ENCODE measurements around the gene SLC26A6. TPM values are rescaled to one million over a fixed set of nuclear protein-coding genes. Genes with fewer than 3 reads are reported as not detected.
A peak's percentile ranks its signal among the peaks of the same experiment; 100 is the strongest.

Gene SLC26A6
- total RNA-seq, 1 donor from 2014 or later, result 76.1 TPM

- Mint-ChIP-seq H3K9me3 (ENCODE audit: unreplicated experiment) (no peaks in the 10 kb centered on the region), H3K27me3 (ENCODE audit: unreplicated experiment) (peaks cover 18% of the 10 kb centered on the region), H3K4me3 (ENCODE audit: unreplicated experiment) (no peak overlapping the region)
Observed at GRCh38 chr3:48681974-48682610, 46.8 kb upstream of the SLC26A6 start.

GRCh38 chr3:48681541-48681880 is 46.2 kb upstream of the SLC26A6 start:
- H3K27ac Mint-ChIP-seq (ENCODE audit: unreplicated experiment), result no peak overlapping the region
- TF ChIP-seq CTCF (IDR thresholded peaks at IDR 0.05; ENCODE audit: unreplicated experiment), result no peak
- no peak for DNase-seq (ENCODE audit: low spot score)
- no peak overlapping the region for H3K4me3 Mint-ChIP-seq (ENCODE audit: unreplicated experiment)
- H3K4me1 Mint-ChIP-seq (ENCODE audit: unreplicated experiment), result peaks cover 31% of the 10 kb centered on the region
- H3K9me3 Mint-ChIP-seq (ENCODE audit: unreplicated experiment), result no peaks in the 10 kb centered on the region
- H3K27me3 Mint-ChIP-seq (ENCODE audit: unreplicated experiment), result peaks cover 15% of the 10 kb centered on the region
- peaks cover 43% of the 10 kb centered on the region for H3K36me3 Mint-ChIP-seq (ENCODE audit: low read depth, unreplicated experiment)

More at GRCh38 chr3:48681974-48682610, 46.8 kb upstream of the SLC26A6 start:
- DNase-seq (ENCODE audit: low spot score), result no peak
- no peak for TF ChIP-seq CTCF (IDR thresholded peaks at IDR 0.05; ENCODE audit: unreplicated experiment)
- H3K4me1 Mint-ChIP-seq (ENCODE audit: unreplicated experiment), result peaks cover 33% of the 10 kb centered on the region
- H3K27ac Mint-ChIP-seq (ENCODE audit: unreplicated experiment), result no peak overlapping the region
- H3K36me3 Mint-ChIP-seq (ENCODE audit: low read depth, unreplicated experiment), result peaks cover 44% of the 10 kb centered on the region

- H3K9me3 Mint-ChIP-seq (ENCODE audit: unreplicated experiment), result no peaks in the 10 kb centered on the region
- TF ChIP-seq CTCF (IDR thresholded peaks at IDR 0.05; ENCODE audit: unreplicated experiment), result no peak
- DNase-seq (ENCODE audit: low spot score), result no peak
- H3K27me3 Mint-ChIP-seq (ENCODE audit: unreplicated experiment), result peaks cover 14% of the 10 kb centered on the region
- peaks cover 28% of the 10 kb centered on the region for H3K4me1 Mint-ChIP-seq (ENCODE audit: unreplicated experiment)
- peak overlapping the region; percentile 76 for H3K4me3 Mint-ChIP-seq (ENCODE audit: unreplicated experiment)
- peaks cover 44% of the 10 kb centered on the region for H3K36me3 Mint-ChIP-seq (ENCODE audit: low read depth, unreplicated experiment)
- H3K27ac Mint-ChIP-seq (ENCODE audit: unreplicated experiment), result peak overlapping the region; percentile 50
Observed at GRCh38 chr3:48680811-48681540, 45.7 kb upstream of the SLC26A6 start.

- H3K4me1 Mint-ChIP-seq (ENCODE audit: unreplicated experiment), result peaks cover 24% of the 10 kb centered on the region
- peaks cover 51% of the 10 kb centered on the region for H3K36me3 Mint-ChIP-seq (ENCODE audit: low read depth, unreplicated experiment)
- no peak for TF ChIP-seq CTCF (IDR thresholded peaks at IDR 0.05; ENCODE audit: unreplicated experiment)
- H3K27ac Mint-ChIP-seq (ENCODE audit: unreplicated experiment), result no peak overlapping the region
- peaks cover 12% of the 10 kb centered on the region for H3K27me3 Mint-ChIP-seq (ENCODE audit: unreplicated experiment)
- H3K9me3 Mint-ChIP-seq (ENCODE audit: unreplicated experiment), result no peaks in the 10 kb centered on the region
- peak overlapping the region; percentile 62 for H3K4me3 Mint-ChIP-seq (ENCODE audit: unreplicated experiment)
- no peak for DNase-seq (ENCODE audit: low spot score)
Observed at GRCh38 chr3:48679411-48680391, 44.4 kb upstream of the SLC26A6 start.
